GM10847 (cell line): Measurements from ENCODE around the gene CDK14.

ENCODE experiments used
- POLR2A ChIP-seq: IDR thresholded peaks from 2 replicates; pipeline ENCODE4 v1.6.1; 2011; ENCODE audit not compliant: insufficient read length; ENCODE audit errors: extremely low read depth

CDK14 gene

DNA sequence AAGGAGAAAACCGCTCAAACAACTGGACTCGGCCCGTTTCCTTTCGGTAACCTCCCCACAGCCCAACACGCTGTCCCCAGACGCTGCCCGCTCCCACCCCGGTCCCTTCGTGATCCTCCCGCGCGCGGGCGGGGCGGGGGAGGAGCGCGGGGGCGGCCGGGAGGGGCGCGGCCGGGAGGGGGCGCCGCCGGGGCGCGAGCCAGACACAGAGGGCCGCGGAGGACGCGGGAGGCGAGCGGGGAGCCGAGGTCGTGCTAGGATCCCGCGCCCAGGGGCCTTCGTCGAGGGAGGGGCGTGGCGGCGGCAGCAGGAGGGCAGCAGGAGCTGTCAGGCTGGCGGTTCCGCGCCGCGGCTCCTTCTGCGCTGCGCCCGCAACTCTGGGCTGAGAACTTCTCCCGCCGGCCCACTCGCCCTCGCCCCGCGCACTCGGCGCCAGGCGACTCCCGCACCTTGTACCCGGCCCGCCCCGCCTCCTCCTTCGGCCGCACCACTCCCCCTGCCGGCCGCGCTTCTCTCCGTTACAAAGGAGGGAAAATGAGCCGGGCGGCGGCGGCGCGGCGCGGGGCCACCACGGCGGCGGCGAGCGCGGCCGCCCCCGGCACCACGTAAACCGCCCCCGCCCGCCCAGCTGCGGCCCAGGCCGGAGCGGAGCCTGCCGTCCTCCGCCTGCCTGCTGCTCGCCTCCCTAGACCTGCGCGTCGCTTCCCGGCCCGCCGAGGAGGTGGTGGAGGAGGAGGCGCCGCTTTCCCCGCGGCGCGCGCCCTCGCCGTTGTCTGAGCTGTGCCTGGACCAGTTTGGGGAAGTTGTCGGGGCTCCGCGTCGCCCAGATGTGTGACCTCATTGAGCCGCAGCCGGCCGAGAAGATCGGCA lies at the start of gene CDK14:
Gene CDK14 (plus strand): TSS at position 521 of the 870 bp plus-strand sequence. CDS start 307 bp downstream, at position 828.
- TF ChIP-seq POLR2A, result peak; percentile 30

DNA sequence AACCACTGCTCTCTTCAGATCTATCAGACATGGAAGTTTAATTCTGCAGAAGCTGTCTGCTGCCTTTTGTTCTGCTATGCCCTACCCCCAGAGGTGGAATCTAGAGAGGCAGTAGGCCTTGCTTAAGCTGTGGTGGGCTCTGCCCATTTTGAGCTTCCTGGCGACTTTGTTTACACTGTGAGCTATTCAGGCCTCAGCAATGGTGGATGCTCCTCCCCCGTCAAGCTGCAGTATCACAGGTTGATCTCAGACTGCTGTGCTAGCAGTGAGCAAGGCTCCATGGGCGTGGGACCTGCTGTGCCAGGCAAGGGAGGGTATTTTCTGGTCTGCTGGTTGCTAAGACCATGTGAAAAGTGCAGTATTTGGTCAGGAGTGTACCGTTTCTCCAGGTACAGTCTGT lies 45.1 kb upstream of the CDK14 start:
- TF ChIP-seq POLR2A, result no peak

DNA sequence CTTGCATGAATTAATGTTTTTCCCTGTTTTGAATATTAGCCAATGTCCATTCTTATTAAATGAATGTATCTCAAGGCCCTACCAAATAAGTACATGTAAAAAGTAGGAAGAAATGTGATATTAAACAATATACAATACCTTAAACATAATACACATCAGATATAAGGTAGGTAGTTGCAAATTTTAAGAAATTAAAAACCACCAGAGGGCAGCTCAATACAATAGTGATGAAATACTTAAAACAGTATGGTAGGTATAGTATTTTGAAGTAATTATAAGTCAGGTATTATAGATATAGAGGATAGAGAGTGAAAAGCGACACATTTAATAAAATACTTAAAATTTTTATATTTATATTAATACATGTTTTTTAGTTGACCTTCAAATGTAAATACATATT lies 43.6 kb upstream of the CDK14 start:
- no peak for TF ChIP-seq POLR2A

DNA sequence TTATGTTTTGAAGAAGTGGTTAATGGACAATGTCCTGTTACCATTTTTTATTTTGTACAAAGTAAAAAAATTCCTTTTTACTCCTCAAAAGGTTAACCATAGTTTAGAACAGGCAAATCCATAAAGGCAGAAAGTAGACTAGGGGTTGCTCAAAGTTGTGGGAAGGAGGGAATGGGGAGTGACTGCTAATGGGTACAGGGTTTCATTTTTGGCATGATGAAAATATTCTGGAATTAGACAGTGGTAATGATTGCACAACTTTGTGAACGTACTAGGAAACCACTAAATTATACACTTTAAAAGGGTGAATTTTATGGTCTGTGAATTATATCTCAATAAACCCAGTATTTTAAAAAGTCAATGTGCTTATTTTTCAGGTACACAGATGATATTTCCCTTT lies 35.4 kb upstream of the CDK14 start:
- no peak for TF ChIP-seq POLR2A

DNA sequence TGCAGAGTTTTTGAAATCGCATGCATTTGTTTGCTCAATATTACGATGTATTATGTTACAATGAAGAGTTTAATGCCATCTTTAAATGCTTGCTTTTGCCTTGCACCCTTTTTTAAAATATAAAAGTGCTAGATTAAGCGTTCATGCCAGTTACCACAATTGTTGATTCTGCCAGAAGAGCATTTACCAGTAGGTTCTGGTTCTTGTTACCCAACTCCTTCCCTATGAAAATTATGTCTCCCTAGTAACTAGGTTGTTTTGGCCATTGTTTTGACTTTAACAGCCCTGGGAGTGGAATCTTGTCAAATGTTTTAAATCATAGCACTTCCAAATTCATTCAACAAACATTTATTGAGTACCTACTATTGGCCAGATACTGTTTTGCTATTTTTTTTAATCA lies 32.8 kb upstream of the CDK14 start:
- TF ChIP-seq POLR2A, result no peak

DNA sequence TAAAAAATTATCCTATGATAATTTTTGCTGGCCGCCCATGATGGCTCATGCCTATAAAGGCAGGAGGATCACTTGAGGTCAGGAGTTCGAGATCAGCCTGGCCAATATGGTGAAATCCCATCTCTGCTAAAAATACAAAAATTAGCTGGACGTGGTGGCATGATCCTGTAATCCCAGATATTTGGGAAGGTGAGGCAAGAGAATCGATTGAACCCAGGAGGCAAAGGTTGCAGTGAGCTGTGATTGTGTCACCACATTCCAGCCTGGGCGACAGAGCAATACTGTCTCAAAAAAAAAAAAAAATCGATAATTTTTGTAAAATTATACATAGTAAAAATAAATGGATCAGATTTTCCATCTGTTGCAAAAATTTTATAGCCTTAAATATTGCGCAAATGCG lies 31.7 kb upstream of the CDK14 start:
- TF ChIP-seq POLR2A, result no peak

DNA sequence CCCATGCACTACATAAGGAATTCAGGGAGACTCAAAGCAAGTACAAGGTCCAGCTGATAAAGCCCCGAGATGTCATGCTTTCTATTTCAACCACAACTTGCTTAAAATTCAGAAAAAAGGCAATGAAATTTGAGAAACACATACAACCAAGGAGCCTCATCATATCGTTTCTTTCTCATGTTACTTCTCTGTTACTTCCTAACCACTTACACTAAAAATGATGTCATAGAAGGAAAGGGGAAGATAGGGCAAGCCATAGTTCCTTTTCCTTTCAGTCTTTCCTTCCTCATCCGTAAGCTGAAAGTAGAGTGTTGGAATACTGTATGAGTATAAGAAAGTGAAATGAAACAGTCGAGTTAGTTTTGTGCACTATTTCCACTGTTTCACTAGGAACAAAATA lies 27.9 kb upstream of the CDK14 start:
- no peak for TF ChIP-seq POLR2A

DNA sequence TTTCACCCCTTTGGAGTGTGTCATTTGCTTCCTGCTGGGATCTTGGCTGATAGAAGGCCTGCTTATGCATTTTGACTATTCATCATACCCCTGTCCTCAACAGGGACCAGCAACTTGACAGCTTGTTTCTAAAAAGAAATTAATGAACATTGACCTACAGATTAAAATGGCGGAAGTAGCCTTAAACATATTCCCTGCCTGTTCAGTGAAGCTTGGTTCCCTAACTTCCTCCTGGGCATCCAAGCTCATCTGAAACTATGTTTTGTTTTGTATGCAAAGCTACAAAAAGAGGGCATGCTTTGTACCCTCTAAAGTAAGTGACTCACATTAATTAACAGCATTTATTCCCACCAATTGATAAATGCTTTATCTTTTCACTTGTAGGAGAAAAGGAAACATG lies 26.8 kb upstream of the CDK14 start:
- TF ChIP-seq POLR2A, result no peak

DNA sequence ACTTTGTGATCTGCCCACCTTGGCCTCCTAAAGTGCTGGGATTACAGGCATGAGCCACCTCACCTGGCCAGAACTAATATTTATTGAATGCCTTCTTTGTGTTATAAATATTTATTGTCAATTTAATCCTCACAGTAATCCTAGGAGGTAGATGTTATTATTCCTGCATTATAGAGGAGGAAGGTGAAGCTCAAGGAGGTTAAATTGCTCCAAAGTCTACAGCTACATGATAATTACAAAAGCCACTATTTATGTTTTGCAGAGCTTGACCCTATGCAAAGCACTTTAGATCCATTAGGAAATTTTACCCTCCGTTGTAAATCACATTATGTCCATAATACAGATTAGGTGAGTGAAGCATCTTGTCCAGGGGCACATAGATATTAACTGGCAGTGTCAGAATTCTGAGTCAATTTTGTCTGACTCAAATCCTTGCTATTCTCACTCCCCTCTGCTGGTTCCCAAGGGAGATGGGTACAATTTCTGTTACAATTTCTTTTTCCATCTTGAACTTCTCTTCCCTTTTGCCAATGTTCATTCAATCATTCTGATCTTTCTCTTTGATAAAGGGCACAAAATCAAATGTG lies 25.7 kb upstream of the CDK14 start:
- TF ChIP-seq POLR2A, result no peak

DNA sequence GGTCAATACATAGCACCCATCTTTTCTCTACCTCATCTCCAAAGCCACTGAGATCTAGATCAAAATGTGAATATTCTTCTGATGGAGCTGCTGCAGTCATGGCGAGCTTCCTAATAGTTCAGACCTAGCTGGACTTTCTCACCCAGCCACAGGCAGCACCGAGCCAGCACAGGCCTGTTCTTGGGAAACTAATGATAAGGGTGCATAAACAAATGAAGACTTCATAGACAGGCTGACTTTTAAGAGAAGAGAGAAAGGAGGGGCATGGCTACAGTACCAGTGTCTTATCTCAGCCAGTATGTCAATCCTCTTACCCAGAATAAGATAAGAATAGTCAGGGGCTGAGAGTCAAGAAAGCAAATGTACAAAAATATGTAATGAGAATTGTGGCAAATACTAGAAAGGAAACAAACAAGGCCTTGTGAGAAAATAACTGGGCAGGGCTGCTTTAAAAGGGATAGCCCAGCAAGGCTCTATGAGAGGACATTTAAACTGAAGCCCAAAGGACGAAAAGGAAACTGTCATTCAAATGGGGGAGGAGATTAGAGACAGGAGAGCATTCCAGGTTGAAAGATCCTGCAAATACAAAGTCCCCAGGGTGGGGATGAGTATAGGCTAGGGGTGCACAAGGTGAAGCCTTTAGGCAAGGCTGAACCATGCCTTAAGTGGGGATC lies 21.8 kb upstream of the CDK14 start:
- no peak for TF ChIP-seq POLR2A

DNA sequence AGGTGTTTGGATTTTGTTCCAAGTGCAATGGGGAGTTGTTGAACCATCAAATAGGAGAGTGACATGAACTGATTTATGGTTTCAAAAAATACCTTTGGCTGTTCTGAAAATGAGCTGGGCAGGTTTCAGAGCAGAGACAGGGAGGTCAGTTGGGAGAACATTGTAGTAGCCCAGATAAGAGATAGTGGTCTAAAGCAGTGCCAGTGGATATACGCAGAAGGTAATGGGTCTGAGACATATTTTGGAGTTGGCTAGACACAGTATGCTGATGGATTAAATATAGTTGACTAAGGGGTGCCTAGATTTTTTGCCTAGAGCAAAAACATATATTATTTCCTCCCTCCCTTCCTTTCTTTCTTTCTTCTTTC lies 21.3 kb upstream of the CDK14 start:
- TF ChIP-seq POLR2A, result no peak

DNA sequence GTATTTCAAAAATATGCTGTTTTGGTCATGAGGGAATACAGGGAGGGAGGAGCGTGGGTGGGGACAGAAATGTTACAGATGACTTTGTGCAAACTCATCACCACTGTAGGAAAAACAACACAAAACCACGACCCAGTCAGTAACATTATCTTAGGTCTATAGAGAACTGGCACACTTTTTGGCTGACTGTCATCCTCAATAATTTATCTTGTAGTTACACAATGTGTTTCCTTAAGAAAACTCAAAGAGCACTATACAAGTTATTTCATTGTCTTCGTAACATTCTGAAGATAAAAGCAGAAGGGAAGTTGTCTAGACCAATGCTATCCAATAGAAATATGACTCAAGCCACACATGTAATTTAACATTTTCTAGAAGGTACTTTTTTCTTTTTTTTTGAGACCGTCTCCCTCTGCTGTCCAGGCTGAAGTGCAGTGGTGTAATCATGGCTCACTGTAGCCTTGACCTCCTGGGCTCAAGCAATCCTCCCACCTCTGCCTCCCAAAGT lies 16.9 kb upstream of the CDK14 start:
- TF ChIP-seq POLR2A, result no peak

DNA sequence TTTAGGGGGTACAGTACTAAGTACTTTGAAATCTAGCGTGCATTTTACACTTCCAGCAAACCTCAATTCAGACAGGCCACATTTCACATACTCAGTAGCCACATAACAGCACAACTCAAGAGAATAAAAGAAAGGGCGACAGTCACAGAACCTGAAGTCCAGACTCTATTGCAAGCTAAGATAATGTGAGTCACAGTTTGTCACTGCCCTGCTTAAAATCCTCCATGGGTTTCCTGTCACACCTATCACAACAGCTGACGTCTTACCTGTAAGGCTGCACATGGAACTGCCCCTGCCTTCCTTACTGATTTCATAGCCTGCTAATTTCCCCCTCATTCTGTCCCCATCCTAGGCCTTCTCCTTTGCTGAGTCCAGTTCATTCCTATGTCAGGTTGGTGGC lies 16.1 kb upstream of the CDK14 start:
- TF ChIP-seq POLR2A, result no peak

DNA sequence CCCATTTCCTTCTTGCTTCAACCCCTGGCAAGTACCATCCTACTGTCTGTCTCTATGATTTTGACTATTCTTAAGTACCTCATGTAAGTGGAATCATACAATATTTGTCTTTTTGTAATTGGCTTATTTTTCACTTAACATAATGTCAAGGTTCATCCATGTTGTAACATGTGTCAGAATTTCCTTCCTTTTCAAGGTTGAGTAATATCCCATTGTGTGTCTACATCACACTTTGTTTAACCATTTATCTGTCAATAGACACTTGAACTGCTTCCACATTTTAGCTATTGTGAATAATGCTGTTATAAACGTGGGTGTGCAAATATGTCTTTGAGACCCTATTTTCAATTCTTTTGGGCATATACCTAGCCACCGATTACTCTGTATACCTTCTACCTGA lies 14.0 kb upstream of the CDK14 start:
- no peak for TF ChIP-seq POLR2A

DNA sequence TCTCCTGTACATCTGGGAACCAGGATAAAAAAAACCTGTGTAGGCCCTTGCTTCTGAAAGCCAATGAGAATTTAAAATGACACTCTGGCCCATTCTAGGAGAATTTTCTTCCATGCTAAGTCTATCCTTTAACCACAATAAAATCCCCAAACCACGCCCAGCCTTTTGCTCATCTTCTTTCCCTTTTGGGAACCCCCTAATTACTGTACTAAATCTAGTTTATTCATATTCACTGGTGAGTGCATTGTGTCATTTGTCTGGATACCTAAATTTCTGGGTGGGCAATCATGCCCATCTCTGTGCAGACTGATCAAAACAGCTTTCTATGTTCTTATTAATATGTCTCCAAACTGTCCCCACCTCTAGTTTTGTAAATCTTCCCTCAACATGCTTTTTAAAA lies 11.7 kb upstream of the CDK14 start:
- no peak for TF ChIP-seq POLR2A

DNA sequence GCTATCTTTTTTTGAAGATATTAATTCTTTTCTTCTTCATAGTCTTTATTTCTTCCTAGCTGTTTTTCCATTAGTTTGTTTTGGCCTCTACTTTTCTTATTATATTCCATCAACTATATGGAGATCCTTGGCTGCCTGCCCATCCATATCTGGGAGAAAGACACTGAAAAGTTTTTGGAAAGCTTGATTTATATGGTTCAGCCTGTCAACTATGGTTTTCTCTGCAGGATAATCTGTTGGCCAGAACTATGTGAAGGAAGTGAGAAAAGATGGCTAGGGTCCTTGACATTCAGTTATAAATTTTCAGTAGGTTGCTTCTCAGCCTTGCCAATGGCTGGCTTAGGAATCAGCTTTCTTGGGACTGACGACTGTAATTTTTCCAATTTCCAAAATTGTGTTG lies 10.0 kb upstream of the CDK14 start:
- TF ChIP-seq POLR2A, result no peak
